ENCODE data around the gene ORM1.
"Not testable (repeated sequence)": the region's sequence is repeated elsewhere in the genome, so short reads cannot be mapped to it uniquely, and the experiment has no call there.

ORM1 gene

GRCh38 chr9:114309096-114309495, 13.8 kb upstream of the ORM1 start:
- no peak for DNase-seq

GRCh38 chr9:114310471-114311450, 12.1 kb upstream of the ORM1 start:
- no peak for DNase-seq

GRCh38 chr9:114311571-114312512, 11.1 kb upstream of the ORM1 start:
- no peak for DNase-seq

- DNase-seq: no peak
These were observed 10.4 kb upstream of the ORM1 start for GRCh38 chr9:114312513-114312875.

GRCh38 chr9:114313186-114313585, 9.7 kb upstream of the ORM1 start:
- no peak for DNase-seq

- no peak for DNase-seq
These were observed 8.5 kb upstream of the ORM1 start for GRCh38 chr9:114314256-114314867.

GRCh38 chr9:114314881-114315722, 7.8 kb upstream of the ORM1 start:
- no peak for DNase-seq

- no peak for DNase-seq
These were observed 7.1 kb upstream of the ORM1 start for GRCh38 chr9:114315723-114316363.

- DNase-seq: no peak
These were observed 6.2 kb upstream of the ORM1 start for GRCh38 chr9:114316605-114317230.

GRCh38 chr9:114317665-114318357, 5.1 kb upstream of the ORM1 start:
- DNase-seq: no peak

GRCh38 chr9:114318416-114318815, 4.5 kb upstream of the ORM1 start:
- DNase-seq: no peak

GRCh38 chr9:114319147-114319546, 3.8 kb upstream of the ORM1 start:
- DNase-seq: no peak

- not testable (repeated sequence) for DNase-seq
These were observed 2.2 kb upstream of the ORM1 start for GRCh38 chr9:114320710-114321109.

GRCh38 chr9:114321759-114322158, 1.1 kb upstream of the ORM1 start:
- no peak for DNase-seq

- DNase-seq: not testable (repeated sequence)
These were observed 609 bp upstream of the ORM1 start for GRCh38 chr9:114322160-114322818.

GRCh38 chr9:114323849-114324248, 951 bp downstream of the ORM1 start:
- not testable (repeated sequence) for DNase-seq

- no peak for DNase-seq
These were observed 1.6 kb downstream of the ORM1 start for GRCh38 chr9:114324492-114324891.

- not testable (repeated sequence) for DNase-seq
These were observed 2.1 kb downstream of the ORM1 start for GRCh38 chr9:114324965-114325364.

- not testable (repeated sequence) for DNase-seq
These were observed 2.9 kb downstream of the ORM1 start for GRCh38 chr9:114325684-114326254.

- no peak for DNase-seq
These were observed 4.9 kb downstream of the ORM1 start for GRCh38 chr9:114327749-114328148.

Data from activated CD4-positive, alpha-beta T cell treated with anti-CD3 and anti-CD28 coated beads for 1 hour (primary cell).